ENCODE measurements around the gene RNF17. TPM values are rescaled to one million over a fixed set of nuclear protein-coding genes. Genes with fewer than 3 reads are reported as not detected.

RNF17 gene
- total and polyA plus RNA-seq, 2 of the 8 experiments (the other 6 are each of a cell fraction or from before 2014, with no cell fraction given) = not detected

GRCh38 chr13:24905242-24905641 lies 141.3 kb downstream of the RNF17 start:
- Histone ChIP-seq H3K9me3 (ENCODE audit: insufficient read depth in 2 of 2, low read depth in 1 of 2, low read length in 1 of 2) (no peaks in the 10 kb centered on the region), H3K23me2 (ENCODE audit: low read depth, low read length) (no peaks in the 10 kb centered on the region), H3K79me1 (ENCODE audit: low read depth, low read length) (no peaks in the 10 kb centered on the region), H4K5ac (ENCODE audit: insufficient read length, low read depth, low read length) (no peak overlapping the region), H3K27ac (ENCODE audit: low read depth, low read length) (no peak overlapping the region), H3K4me2 (ENCODE audit: insufficient read depth in 1 of 2, low read depth in 2 of 2, low read length in 2 of 2) (no peak overlapping the region), H2BK15ac (ENCODE audit: low read length) (no peak overlapping the region), H2BK5ac (ENCODE audit: low read depth, low read length) (no peak overlapping the region), H2BK12ac (ENCODE audit: low read depth, low read length) (no peak overlapping the region), H3K4ac (replicated peaks; ENCODE audit: insufficient read length, low read depth, low read length) (no peak overlapping the region), H4K20me1 (replicated peaks in 1 of 2; ENCODE audit: control insufficient read depth in 1 of 2, insufficient read depth in 2 of 2, low read length in 2 of 2) (peaks cover 0 to 4% of the 10 kb centered on the region in 2 experiments), H3K36me3 (ENCODE audit: control insufficient read depth in 2 of 4, insufficient read depth in 4 of 4, low read length in 3 of 4) (peaks cover 11 to 44% (median 27%) of the 10 kb centered on the region in 4 experiments; a peak in 7 of 8 replicates), H2BK20ac (ENCODE audit: low read length) (no peak overlapping the region), H3K23ac (ENCODE audit: insufficient read length) (no peak overlapping the region), H3K27me3 (replicated peaks in 1 of 4; ENCODE audit: control insufficient read depth in 3 of 4, extremely low read depth in 1 of 4, insufficient read depth in 3 of 4, low read length in 3 of 4) (no peaks in the 10 kb centered on the region), H4K8ac (ENCODE audit: extremely low read depth, insufficient read depth, low read length) (no peak overlapping the region), H3K56ac (replicated peaks; ENCODE audit: insufficient read length, low read depth, low read length) (no peak overlapping the region), H3K18ac (ENCODE audit: extremely low read depth, low read length) (no peak overlapping the region), H3K79me2 (ENCODE audit: control insufficient read depth in 1 of 2, insufficient read depth in 2 of 2, low read length in 2 of 2) (no peaks in the 10 kb centered on the region), H2AK5ac (ENCODE audit: low read depth, low read length) (no peak overlapping the region), H3K9ac (replicated peaks in 1 of 4; ENCODE audit: extremely low read depth in 1 of 4, low read depth in 3 of 4, low read length in 3 of 4) (no peak overlapping the region), H3K4me1 (replicated peaks in 1 of 4; ENCODE audit: control insufficient read depth in 3 of 4, insufficient read depth in 4 of 4, low read length in 3 of 4) (no peaks in the 10 kb centered on the region), H2AFZ (ENCODE audit: low read length) (no peak overlapping the region), H3K14ac (ENCODE audit: insufficient read length) (no peak overlapping the region), H2BK120ac (replicated peaks; ENCODE audit: low read depth, low read length) (no peak overlapping the region), H3K4me3 (ENCODE audit: extremely low read depth in 1 of 4, insufficient read depth in 2 of 4, low read depth in 3 of 4, low read length in 4 of 4) (no peak overlapping the region), H4K91ac (replicated peaks; ENCODE audit: insufficient read length, low read length) (no peak overlapping the region)
- CTCF ChIA-PET (ENCODE audit: partially characterized antibody) = no interaction called here
- POLR2A ChIA-PET (ENCODE audit: partially characterized antibody) = no interaction called here
- FAIRE-seq (no peak), DNase-seq (ENCODE audit: low read depth in 1 of 2, low spot score in 2 of 2) (no peak)
- TF ChIP-seq BACH1 (IDR thresholded peaks at IDR 0.05; ENCODE audit: low read length) = no peak
- TF ChIP-seq CTBP2 (IDR thresholded peaks at IDR 0.05; ENCODE audit: borderline replicate concordance, insufficient read depth, insufficient read length, low read length) = no peak
- WGBS, 2 experiments (ENCODE audit: extremely low coverage in 1 of 2, insufficient coverage in 1 of 2, insufficient read length in 1 of 2, insufficient replicate concordance in 2 of 2, low coverage in 1 of 2, low lambda C conversion rate in 2 of 2, missing lambda C conversion rate in 1 of 2) = 91% methylated on average over 3 of the region's 3 CpGs; no CpG with 5 or more reads in 1 of the 2 experiments
